Measurements from ENCODE around the gene TBC1D22A. TPM values are rescaled to one million over a fixed set of nuclear protein-coding genes. Genes with fewer than 3 reads are reported as not detected.

The TBC1D22A gene
- total RNA-seq, 1 experiment from 2014 or later, result 26.0 TPM

GRCh38 chr22:47041271-47042115, 279.0 kb downstream of the TBC1D22A start:
- Mint-ChIP-seq H3K27me3 (ENCODE audit: insufficient read depth, unreplicated experiment) (no peaks in the 10 kb centered on the region), H3K4me3 (ENCODE audit: unreplicated experiment) (no peak overlapping the region), H3K36me3 (ENCODE audit: insufficient read depth, unreplicated experiment) (peaks cover 18% of the 10 kb centered on the region), H3K4me1 (ENCODE audit: insufficient read depth, unreplicated experiment) (peaks cover 6% of the 10 kb centered on the region), H3K9me3 (ENCODE audit: unreplicated experiment) (no peaks in the 10 kb centered on the region), H3K27ac (ENCODE audit: low read depth, unreplicated experiment) (no peak overlapping the region)
- no TSS peak for BruUV-seq (replicated peaks)
- no peak for DNase-seq (ENCODE audit: unreplicated experiment)
- intact Hi-C loops (cut with micrococcal nuclease), result no loop called here
- CTCF ChIA-PET, result interaction anchor here (0.6 kb wide), 1 partner anchor 8 kb away, joined by 3 read pairs; no protein-coding TSS in a partner anchor
- TF ChIP-seq, protein P1, sequence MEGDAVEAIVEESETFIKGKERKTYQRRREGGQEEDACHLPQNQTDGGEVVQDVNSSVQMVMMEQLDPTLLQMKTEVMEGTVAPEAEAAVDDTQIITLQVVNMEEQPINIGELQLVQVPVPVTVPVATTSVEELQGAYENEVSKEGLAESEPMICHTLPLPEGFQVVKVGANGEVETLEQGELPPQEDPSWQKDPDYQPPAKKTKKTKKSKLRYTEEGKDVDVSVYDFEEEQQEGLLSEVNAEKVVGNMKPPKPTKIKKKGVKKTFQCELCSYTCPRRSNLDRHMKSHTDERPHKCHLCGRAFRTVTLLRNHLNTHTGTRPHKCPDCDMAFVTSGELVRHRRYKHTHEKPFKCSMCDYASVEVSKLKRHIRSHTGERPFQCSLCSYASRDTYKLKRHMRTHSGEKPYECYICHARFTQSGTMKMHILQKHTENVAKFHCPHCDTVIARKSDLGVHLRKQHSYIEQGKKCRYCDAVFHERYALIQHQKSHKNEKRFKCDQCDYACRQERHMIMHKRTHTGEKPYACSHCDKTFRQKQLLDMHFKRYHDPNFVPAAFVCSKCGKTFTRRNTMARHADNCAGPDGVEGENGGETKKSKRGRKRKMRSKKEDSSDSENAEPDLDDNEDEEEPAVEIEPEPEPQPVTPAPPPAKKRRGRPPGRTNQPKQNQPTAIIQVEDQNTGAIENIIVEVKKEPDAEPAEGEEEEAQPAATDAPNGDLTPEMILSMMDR (IDR thresholded peaks at IDR 0.05; ENCODE audit: unreplicated experiment), result no peak
- POLR2A ChIA-PET, result no interaction called here

DNA sequence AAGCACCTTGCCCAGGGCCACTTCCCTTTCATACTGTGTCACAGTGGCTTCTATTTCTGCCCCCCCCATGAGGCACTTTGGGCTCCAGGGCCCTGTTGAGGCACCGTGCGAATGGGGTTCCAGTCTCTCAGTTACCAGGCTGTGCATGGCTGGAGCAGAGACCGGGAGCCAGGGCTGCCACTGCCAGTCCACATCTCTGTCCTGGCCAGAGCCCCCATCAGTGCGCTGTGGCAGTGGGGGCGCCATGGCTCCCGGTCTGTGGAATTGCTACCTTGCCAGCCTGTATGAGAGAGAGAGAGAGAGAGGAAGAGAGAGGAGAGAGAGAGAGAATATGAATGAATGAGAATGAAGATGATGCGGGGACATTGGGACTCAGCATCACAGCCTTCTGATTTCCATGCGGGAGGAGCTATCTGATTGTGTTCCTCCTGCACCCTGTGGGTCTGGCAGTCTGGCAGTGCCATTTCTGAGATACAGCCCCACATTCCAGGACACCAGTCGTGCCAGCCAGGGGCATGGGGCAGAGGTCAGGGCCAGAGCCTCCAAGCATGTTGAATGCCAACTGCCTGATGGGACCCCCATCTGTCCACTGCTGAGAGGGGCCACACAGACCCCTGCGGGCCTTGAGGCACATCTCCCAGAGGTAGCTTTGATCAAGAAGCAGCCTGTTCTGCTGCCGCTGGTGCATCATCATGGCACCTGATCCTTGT, 279.8 kb downstream of the TBC1D22A start:
- intact Hi-C loops (cut with micrococcal nuclease), result no loop called here
- CTCF ChIA-PET, result interaction anchor here (0.6 kb wide), 1 partner anchor 9 kb away, joined by 3 read pairs; no protein-coding TSS in a partner anchor
- H3K9me3 Mint-ChIP-seq (ENCODE audit: unreplicated experiment), result no peaks in the 10 kb centered on the region

DNA sequence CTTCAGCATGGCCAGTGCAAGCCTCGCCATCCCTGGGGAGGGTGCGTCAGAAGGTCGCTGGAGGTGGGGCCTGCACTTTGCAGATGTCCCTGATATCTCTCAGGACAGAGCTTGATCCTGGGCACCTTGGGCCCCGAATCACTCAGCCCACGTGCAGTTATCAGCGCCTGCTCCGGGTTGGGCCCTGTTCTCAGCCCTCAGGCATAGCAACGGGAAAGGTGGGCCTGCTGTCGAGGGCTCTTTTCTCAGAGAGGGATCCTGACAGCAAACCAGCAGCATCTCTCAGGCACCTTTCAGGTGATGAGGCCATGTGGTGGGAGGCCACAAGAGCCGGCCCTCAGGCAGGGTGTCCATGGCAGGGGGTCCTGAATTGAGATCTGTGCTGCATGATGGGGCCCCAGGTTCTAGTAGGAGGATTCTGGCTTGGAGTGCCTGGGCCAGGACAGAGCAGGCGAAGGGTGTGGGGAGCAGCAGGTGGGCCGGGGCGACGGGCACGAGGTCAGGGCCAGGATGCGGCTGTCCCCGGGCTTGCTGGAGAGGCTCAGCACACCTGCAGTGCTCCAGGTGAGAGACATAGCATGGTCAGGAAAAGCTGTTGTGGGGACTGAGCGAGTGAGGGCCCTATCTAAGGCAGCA, 280.5 kb downstream of the TBC1D22A start:
- DNase-seq (ENCODE audit: unreplicated experiment), result no peak
- Mint-ChIP-seq H3K4me1 (ENCODE audit: insufficient read depth, unreplicated experiment) (peaks cover 6% of the 10 kb centered on the region), H3K4me3 (ENCODE audit: unreplicated experiment) (no peak overlapping the region), H3K27ac (ENCODE audit: low read depth, unreplicated experiment) (no peak overlapping the region), H3K27me3 (ENCODE audit: insufficient read depth, unreplicated experiment) (no peaks in the 10 kb centered on the region), H3K36me3 (ENCODE audit: insufficient read depth, unreplicated experiment) (peaks cover 18% of the 10 kb centered on the region), H3K9me3 (ENCODE audit: unreplicated experiment) (no peaks in the 10 kb centered on the region)
- intact Hi-C loops (cut with micrococcal nuclease), result no loop called here
- TF ChIP-seq, protein P1 (IDR thresholded peaks at IDR 0.05; ENCODE audit: unreplicated experiment), result no peak
- CTCF ChIA-PET, result no interaction called here
- BruUV-seq (replicated peaks), result no TSS peak
- POLR2A ChIA-PET, result no interaction called here

More for the DNA sequence above, 279.8 kb downstream of the TBC1D22A start:
- TF ChIP-seq, protein P1 (IDR thresholded peaks at IDR 0.05; ENCODE audit: unreplicated experiment), result no peak
- Mint-ChIP-seq H3K27me3 (ENCODE audit: insufficient read depth, unreplicated experiment) (no peaks in the 10 kb centered on the region), H3K36me3 (ENCODE audit: insufficient read depth, unreplicated experiment) (peaks cover 18% of the 10 kb centered on the region), H3K4me1 (ENCODE audit: insufficient read depth, unreplicated experiment) (peaks cover 6% of the 10 kb centered on the region), H3K4me3 (ENCODE audit: unreplicated experiment) (no peak overlapping the region), H3K27ac (ENCODE audit: low read depth, unreplicated experiment) (no peak overlapping the region)
- POLR2A ChIA-PET, result no interaction called here
- BruUV-seq (replicated peaks), result no TSS peak
- DNase-seq (ENCODE audit: unreplicated experiment), result no peak
